ENCODE measurements around the gene RIPK4. TPM values are rescaled to one million over a fixed set of nuclear protein-coding genes. Genes with fewer than 3 reads are reported as not detected.

Gene RIPK4
- total RNA-seq, 1 experiment from 2014 or later: 20.1 TPM

- ChIA-PET POLR2A (interaction anchor here (0.6 kb wide), 1 partner anchor 208 kb away, joined by 3 read pairs; no protein-coding TSS in a partner anchor), CTCF (no interaction called here)
- Mint-ChIP-seq H3K36me3 (peaks cover 18% of the 10 kb centered on the region), H3K27me3 (ENCODE audit: low read depth) (no peaks in the 10 kb centered on the region), H3K4me3 (no peak overlapping the region), H3K27ac (no peak overlapping the region), H3K4me1 (peaks cover 14% of the 10 kb centered on the region), H3K9me3 (peaks cover 10% of the 10 kb centered on the region)
- ATAC-seq: no peak
- DNase-seq (ENCODE audit: low spot score): no peak
- TF ChIP-seq ZBTB21 (CRISPR knock-in tag; IDR thresholded peaks at IDR 0.05; ENCODE audit: borderline replicate concordance) (no peak), PRDM15 (CRISPR knock-in tag; IDR thresholded peaks at IDR 0.05) (no peak), JUN (CRISPR knock-in tag; IDR thresholded peaks at IDR 0.05) (no peak), GTF2I (CRISPR knock-in tag; conservative IDR thresholded peaks at IDR 0.05) (no peak)
- TF ChIP-seq, protein P1, sequence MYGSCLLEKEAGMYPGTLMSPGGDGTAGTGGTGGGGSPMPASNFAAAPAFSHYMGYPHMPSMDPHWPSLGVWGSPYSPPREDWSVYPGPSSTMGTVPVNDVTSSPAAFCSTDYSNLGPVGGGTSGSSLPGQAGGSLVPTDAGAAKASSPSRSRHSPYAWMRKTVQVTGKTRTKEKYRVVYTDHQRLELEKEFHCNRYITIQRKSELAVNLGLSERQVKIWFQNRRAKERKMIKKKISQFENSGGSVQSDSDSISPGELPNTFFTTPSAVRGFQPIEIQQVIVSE (CRISPR knock-in tag; IDR thresholded peaks at IDR 0.05; ENCODE audit: borderline replicate concordance): no peak
- TF ChIP-seq, protein P2, sequence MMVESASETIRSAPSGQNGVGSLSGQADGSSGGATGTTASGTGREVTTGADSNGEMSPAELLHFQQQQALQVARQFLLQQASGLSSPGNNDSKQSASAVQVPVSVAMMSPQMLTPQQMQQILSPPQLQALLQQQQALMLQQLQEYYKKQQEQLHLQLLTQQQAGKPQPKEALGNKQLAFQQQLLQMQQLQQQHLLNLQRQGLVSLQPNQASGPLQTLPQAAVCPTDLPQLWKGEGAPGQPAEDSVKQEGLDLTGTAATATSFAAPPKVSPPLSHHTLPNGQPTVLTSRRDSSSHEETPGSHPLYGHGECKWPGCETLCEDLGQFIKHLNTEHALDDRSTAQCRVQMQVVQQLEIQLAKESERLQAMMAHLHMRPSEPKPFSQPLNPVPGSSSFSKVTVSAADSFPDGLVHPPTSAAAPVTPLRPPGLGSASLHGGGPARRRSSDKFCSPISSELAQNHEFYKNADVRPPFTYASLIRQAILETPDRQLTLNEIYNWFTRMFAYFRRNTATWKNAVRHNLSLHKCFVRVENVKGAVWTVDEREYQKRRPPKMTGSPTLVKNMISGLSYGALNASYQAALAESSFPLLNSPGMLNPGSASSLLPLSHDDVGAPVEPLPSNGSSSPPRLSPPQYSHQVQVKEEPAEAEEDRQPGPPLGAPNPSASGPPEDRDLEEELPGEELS (CRISPR knock-in tag; IDR thresholded peaks at IDR 0.05): no peak
These were observed 31.5 kb upstream of the RIPK4 start for GRCh38 chr21:41798326-41798725.

DNA sequence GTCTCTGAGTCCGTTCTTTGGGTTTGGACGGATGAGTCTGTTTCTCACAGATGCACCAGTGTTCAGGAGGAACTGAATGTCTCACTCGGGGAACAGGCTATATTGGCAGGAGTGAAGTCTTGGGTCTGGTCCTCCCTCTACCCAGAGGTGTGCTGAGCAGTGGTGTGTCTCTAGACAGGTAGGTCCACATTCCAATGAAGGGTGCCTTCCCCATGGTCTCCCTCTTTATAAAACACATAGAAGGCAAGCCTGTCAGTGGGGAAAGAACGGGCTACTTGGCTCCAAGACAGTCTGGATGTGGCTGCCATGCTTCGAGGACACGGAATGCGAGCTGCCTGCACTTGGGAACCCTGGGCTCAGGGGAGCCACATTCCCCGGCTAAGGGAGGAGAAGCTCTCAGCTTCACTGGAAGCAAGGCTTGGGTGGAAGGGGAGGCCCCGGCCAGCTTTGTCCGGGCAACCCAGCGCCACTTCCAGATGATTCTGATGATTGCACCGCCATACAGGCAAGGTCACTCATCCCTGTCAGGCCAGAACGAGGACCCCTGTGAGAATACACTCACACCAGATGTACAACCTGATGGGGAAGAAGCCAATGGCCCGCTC lies 29.7 kb upstream of the RIPK4 start:
- peaks cover 8% of the 10 kb centered on the region; the same call in 1 of the 2 replicates for H3K27me3 Mint-ChIP-seq (ENCODE audit: low read depth)
- peaks cover 14% of the 10 kb centered on the region for H3K4me1 Mint-ChIP-seq
- no peak overlapping the region for H3K4me3 Mint-ChIP-seq
- H3K9me3 Mint-ChIP-seq: peaks cover 26% of the 10 kb centered on the region
- ATAC-seq (no peak), DNase-seq (ENCODE audit: low spot score) (no peak)
- POLR2A ChIA-PET: no interaction called here
- CTCF ChIA-PET: interaction anchor here (2.7 to 3.1 kb wide), 2 partner anchors 20 to 184 kb away, joined by 9 to 17 read pairs; no protein-coding TSS in a partner anchor
- no peak overlapping the region for H3K27ac Mint-ChIP-seq
- peaks cover 29% of the 10 kb centered on the region for H3K36me3 Mint-ChIP-seq
- no peak for TF ChIP-seq ERG (CRISPR knock-in tag; IDR thresholded peaks at IDR 0.05)
- TF ChIP-seq, protein P3, sequence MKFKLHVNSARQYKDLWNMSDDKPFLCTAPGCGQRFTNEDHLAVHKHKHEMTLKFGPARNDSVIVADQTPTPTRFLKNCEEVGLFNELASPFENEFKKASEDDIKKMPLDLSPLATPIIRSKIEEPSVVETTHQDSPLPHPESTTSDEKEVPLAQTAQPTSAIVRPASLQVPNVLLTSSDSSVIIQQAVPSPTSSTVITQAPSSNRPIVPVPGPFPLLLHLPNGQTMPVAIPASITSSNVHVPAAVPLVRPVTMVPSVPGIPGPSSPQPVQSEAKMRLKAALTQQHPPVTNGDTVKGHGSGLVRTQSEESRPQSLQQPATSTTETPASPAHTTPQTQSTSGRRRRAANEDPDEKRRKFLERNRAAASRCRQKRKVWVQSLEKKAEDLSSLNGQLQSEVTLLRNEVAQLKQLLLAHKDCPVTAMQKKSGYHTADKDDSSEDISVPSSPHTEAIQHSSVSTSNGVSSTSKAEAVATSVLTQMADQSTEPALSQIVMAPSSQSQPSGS (CRISPR knock-in tag; IDR thresholded peaks at IDR 0.05; ENCODE audit: borderline replicate concordance, low read depth): no peak
- TF ChIP-seq, protein P4, sequence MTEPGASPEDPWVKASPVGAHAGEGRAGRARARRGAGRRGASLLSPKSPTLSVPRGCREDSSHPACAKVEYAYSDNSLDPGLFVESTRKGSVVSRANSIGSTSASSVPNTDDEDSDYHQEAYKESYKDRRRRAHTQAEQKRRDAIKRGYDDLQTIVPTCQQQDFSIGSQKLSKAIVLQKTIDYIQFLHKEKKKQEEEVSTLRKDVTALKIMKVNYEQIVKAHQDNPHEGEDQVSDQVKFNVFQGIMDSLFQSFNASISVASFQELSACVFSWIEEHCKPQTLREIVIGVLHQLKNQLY (CRISPR knock-in tag; IDR thresholded peaks at IDR 0.05): no peak
- TF ChIP-seq, protein P5, sequence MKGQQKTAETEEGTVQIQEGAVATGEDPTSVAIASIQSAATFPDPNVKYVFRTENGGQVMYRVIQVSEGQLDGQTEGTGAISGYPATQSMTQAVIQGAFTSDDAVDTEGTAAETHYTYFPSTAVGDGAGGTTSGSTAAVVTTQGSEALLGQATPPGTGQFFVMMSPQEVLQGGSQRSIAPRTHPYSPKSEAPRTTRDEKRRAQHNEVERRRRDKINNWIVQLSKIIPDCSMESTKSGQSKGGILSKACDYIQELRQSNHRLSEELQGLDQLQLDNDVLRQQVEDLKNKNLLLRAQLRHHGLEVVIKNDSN (CRISPR knock-in tag; IDR thresholded peaks at IDR 0.05): no peak
- TF ChIP-seq IRF1 (CRISPR knock-in tag; IDR thresholded peaks at IDR 0.05): no peak
- TF ChIP-seq ELF4 (CRISPR knock-in tag; IDR thresholded peaks at IDR 0.05; ENCODE audit: low read depth): no peak
- no peak for TF ChIP-seq ZNF512 (CRISPR knock-in tag; IDR thresholded peaks at IDR 0.05; ENCODE audit: borderline replicate concordance)
- TF ChIP-seq, protein P6, sequence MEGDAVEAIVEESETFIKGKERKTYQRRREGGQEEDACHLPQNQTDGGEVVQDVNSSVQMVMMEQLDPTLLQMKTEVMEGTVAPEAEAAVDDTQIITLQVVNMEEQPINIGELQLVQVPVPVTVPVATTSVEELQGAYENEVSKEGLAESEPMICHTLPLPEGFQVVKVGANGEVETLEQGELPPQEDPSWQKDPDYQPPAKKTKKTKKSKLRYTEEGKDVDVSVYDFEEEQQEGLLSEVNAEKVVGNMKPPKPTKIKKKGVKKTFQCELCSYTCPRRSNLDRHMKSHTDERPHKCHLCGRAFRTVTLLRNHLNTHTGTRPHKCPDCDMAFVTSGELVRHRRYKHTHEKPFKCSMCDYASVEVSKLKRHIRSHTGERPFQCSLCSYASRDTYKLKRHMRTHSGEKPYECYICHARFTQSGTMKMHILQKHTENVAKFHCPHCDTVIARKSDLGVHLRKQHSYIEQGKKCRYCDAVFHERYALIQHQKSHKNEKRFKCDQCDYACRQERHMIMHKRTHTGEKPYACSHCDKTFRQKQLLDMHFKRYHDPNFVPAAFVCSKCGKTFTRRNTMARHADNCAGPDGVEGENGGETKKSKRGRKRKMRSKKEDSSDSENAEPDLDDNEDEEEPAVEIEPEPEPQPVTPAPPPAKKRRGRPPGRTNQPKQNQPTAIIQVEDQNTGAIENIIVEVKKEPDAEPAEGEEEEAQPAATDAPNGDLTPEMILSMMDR (IDR thresholded peaks at IDR 0.05): no peak
- TF ChIP-seq RELA (CRISPR knock-in tag; IDR thresholded peaks at IDR 0.05; ENCODE audit: borderline replicate concordance): no peak
- no peak for TF ChIP-seq SMAD3 (CRISPR knock-in tag; IDR thresholded peaks at IDR 0.05; ENCODE audit: borderline replicate concordance)
- no peak for TF ChIP-seq CREB1 (CRISPR knock-in tag; IDR thresholded peaks at IDR 0.05)
